WI38 (cell line): ENCODE data around the gene OR6K2.

Experiments used
- H3K4me3 ChIP-seq: 2 replicates; pipeline ENCODE4 v1.5.1; 2011; ENCODE audit warnings: low read depth, mild to moderate bottlenecking, control low read depth, low read length
- TF ChIP-seq, protein P1 (sequence below): IDR thresholded peaks from 2 replicates; pipeline ENCODE4 v1.5.1; 2012; ENCODE audit warnings: low read depth, mild to moderate bottlenecking, control low read depth, low read length

Gene OR6K2

GRCh38 chr1:158720620-158721019 lies 20.2 kb upstream of the OR6K2 start, which contains the start of gene OR6K3:
Gene OR6K3 (minus strand): TSS chr1:158720720. CDS start chr1:158718115, 2,605 bp downstream.
- no peak within 1 kb of the TSS for H3K4me3 ChIP-seq
- TF ChIP-seq, protein P1, sequence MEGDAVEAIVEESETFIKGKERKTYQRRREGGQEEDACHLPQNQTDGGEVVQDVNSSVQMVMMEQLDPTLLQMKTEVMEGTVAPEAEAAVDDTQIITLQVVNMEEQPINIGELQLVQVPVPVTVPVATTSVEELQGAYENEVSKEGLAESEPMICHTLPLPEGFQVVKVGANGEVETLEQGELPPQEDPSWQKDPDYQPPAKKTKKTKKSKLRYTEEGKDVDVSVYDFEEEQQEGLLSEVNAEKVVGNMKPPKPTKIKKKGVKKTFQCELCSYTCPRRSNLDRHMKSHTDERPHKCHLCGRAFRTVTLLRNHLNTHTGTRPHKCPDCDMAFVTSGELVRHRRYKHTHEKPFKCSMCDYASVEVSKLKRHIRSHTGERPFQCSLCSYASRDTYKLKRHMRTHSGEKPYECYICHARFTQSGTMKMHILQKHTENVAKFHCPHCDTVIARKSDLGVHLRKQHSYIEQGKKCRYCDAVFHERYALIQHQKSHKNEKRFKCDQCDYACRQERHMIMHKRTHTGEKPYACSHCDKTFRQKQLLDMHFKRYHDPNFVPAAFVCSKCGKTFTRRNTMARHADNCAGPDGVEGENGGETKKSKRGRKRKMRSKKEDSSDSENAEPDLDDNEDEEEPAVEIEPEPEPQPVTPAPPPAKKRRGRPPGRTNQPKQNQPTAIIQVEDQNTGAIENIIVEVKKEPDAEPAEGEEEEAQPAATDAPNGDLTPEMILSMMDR = no peak

GRCh38 chr1:158719664-158720063 lies 19.2 kb upstream of the OR6K2 start:
- no peak overlapping the region for H3K4me3 ChIP-seq
- TF ChIP-seq, protein P1 = no peak

GRCh38 chr1:158717344-158717743 lies 16.9 kb upstream of the OR6K2 start:
- H3K4me3 ChIP-seq = no peak overlapping the region
- TF ChIP-seq, protein P1 = no peak

DNA sequence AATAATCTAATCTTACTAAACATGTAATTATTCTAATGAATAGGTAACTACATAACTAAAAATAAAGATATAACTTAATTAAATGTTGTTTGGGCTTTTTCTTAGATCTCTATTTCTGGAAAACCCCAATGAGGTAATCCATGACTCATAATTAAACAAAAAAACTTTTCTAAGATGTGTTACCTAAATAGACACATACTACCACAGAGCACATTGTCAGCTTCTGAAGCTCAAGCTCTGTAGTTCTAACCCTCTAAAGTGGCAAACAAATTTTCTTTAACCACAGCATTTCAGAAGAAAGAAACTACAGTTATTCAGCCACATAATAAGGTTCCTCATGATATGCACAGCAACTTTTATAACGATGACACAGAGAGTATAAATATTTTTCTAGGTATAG lies 15.9 kb upstream of the OR6K2 start:
- no peak overlapping the region for H3K4me3 ChIP-seq
- TF ChIP-seq, protein P1 = no peak

GRCh38 chr1:158714754-158715153 lies 14.3 kb upstream of the OR6K2 start:
- TF ChIP-seq, protein P1 = no peak
- no peak overlapping the region for H3K4me3 ChIP-seq

DNA sequence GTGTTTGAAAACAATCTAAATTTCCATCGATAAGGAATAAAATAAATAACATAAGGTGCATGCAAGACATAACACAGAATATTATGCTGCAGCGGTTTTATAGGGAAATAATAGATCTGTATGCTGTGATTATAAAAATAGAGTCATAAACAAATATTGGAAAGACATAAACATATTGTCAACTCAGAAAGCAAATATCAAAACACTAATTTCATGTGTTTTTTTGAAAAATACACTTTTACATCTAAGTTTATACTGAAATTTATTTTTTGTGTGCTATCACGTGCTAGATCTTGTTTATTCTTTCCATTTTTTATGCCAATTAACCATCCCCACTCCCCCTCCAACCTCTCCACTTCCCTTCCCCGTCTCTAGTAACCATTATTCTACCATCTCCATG lies 10.6 kb upstream of the OR6K2 start:
- TF ChIP-seq, protein P1 = no peak
- no peak overlapping the region for H3K4me3 ChIP-seq

DNA sequence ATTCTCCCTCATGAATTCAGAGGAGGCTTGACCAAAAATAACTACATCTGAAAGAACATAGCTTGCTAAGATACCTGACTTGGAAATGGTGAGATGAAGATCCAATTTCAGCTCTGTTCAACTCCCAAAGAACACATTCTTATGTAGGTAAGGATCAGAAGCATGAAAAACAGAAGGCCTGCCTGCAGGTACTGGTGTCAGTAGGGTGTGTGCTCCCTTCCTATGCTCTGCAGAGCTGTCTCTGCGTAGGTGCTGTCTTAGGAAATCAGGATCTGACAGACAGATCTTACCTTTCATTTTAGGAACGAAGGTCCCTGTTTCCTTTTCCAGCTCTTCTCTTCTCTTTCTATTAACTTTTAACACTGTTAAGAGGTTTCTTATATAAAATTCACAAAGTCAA lies 5.6 kb upstream of the OR6K2 start:
- no peak overlapping the region for H3K4me3 ChIP-seq
- TF ChIP-seq, protein P1 = no peak
